Ectodermal cell (in vitro differentiated cells): ENCODE data around the gene GLIPR2.
"Not testable (repeated sequence)": the region's sequence is repeated elsewhere in the genome, so short reads cannot be mapped to it uniquely, and the experiment has no call there.

ENCODE experiments used
- H3K27ac ChIP-seq: 2 replicates; pipeline ENCODE4 v1.7.0; 2013; ENCODE audit warnings: mild to moderate bottlenecking, low read depth, low read length; ENCODE audit not compliant: insufficient read depth, poor library complexity, severe bottlenecking
- H3K27me3 ChIP-seq: 2 replicates; pipeline ENCODE4 v1.7.0; 2013; ENCODE audit warnings: mild to moderate bottlenecking, low read length; ENCODE audit not compliant: insufficient read depth, control insufficient read depth, poor library complexity, severe bottlenecking
- H3K36me3 ChIP-seq: one replicate; pipeline ENCODE4 v1.7.0; 2013; ENCODE audit warnings: low read length; ENCODE audit not compliant: control insufficient read depth, insufficient read depth
- H3K4me1 ChIP-seq: one replicate; pipeline ENCODE4 v1.7.0; 2013; ENCODE audit warnings: low read length; ENCODE audit not compliant: control insufficient read depth, insufficient read depth
- H3K4me3 ChIP-seq: 2 replicates; pipeline ENCODE4 v1.7.0; 2013; ENCODE audit warnings: low read depth, low read length, control low read depth; ENCODE audit not compliant: insufficient read depth
- H3K9me3 ChIP-seq: 2 replicates; pipeline ENCODE4 v1.7.0; 2013; ENCODE audit warnings: mild to moderate bottlenecking, low read length, moderate library complexity; ENCODE audit not compliant: control insufficient read depth
- WGBS, 2 experiments: methylation state at CpG; one replicate each; pipeline ENCODE4 v1.1.7; 2013; ENCODE audit warnings: missing lambda C conversion rate in 2 of 2; 5-methylcytosine and 5-hydroxymethylcytosine counted together

GLIPR2 gene

DNA sequence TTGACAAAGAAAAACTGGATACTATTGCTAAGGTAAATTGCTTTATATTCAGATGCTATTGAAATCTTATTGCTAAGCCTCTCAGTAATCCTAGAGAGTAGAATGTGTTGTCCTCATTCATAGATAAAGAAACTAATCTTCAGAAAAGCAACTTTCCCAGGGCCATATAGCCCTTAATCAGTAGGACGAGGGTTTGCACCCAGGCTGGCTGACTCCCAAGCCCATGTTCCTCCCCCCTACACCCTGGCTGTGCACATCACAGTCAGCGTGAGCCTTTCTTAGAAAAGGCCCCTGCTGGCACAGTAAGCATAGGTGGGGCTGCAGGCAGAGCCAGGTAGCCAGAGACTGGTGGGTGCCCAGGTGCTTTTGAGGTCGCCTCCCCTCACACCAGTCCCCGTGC lies 15.8 kb upstream of the GLIPR2 start:
- WGBS, 2 experiments, result 82 to 93% methylated on average over 4 of the region's 4 CpGs
- Histone ChIP-seq H3K36me3 (no peaks in the 10 kb centered on the region), H3K27me3 (no peaks in the 10 kb centered on the region), H3K4me3 (no peak overlapping the region), H3K9me3 (no peaks in the 10 kb centered on the region), H3K27ac (no peak overlapping the region), H3K4me1 (no peaks in the 10 kb centered on the region)

DNA sequence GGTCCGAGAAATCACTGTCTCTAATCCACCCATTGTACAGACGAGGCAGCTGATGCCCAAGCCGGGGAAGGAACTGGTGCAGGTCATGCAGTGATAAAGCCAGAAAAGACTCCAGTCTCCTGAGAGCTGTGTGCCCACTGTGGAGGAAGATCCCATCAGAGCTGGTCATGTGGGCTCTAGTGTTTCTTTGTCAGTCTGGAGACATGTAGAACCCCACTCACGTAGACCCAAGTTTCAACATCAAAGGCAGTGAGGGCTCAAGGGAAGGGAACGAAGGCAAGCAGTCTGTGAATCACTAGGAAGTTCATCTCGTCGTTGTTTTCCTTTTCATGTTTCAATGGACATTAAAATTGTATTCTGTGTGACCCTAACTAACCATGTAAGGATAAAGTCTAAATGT lies 14.6 kb upstream of the GLIPR2 start:
- H3K36me3 ChIP-seq, result no peaks in the 10 kb centered on the region
- no peaks in the 10 kb centered on the region for H3K4me1 ChIP-seq
- H3K9me3 ChIP-seq, result no peaks in the 10 kb centered on the region
- no peak overlapping the region for H3K27ac ChIP-seq
- H3K4me3 ChIP-seq, result no peak overlapping the region
- 93 to 95% methylated on average over 7 of the region's 7 CpGs for WGBS, 2 experiments
- H3K27me3 ChIP-seq, result no peaks in the 10 kb centered on the region

DNA sequence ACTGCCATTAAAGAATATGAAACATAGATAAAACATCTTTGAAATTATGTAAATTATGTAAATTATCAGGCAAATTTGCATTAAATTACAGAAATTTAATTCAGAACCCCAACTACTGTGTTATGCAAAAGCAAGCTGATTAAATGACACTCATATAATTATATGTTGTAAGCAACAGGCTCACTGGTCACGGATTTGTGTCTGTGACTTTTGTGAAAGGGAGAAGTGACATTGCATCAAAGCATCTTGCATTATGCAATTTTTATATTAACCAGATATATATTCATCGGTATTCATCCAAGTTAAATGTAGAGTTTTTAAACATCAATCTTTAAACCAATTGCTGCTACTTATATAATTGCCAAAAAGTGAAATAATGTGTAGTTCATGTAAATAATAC lies 13.0 kb upstream of the GLIPR2 start:
- Histone ChIP-seq H3K9me3 (no peaks in the 10 kb centered on the region), H3K27me3 (no peaks in the 10 kb centered on the region), H3K27ac (no peak overlapping the region), H3K4me1 (no peaks in the 10 kb centered on the region), H3K36me3 (no peaks in the 10 kb centered on the region), H3K4me3 (no peak overlapping the region)
- WGBS, 2 experiments, result 100% methylated on average over 1 of the region's 2 CpGs; no CpG with 5 or more reads in 1 of the 2 experiments

DNA sequence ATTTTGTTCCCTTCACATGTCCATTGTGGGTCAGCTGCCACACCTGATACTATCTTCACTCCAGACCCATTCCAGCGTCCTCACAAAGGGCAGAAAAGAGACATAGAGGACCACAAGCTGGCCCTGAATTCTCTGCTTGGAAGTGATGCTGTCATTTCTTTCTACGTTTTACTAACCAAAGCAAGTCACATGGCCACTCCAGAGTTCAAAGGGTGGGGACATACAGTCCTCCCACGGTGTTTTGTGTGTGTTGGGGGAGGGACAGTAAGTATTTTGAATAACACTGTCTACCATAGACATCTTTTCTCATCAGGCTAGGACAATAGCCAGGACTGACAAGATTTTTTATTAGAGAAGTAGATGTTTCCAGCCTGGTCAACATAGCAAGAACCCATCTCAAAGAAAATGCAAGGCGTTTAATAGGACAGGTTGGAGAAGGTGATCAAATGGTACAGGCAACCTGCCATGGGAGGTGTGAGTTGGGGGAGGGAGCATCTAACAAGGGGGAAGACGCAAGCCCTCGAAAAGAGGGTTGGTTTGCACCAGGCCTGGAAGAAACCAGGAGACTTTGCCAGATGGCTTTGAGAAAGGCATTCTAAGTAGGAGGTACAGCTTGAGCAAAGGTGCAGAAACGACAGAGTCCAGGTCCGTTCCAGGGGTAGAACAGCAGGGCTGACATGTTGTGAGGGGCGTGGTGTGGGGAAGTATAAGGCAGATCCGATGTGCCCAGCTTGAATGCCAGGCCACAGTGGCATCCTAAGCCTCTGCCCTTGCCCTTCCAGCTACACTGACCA lies 11.3 kb upstream of the GLIPR2 start:
- no peaks in the 10 kb centered on the region for H3K27me3 ChIP-seq
- WGBS, 2 experiments, result 93% methylated on average over 9 of the region's 10 CpGs
- no peaks in the 10 kb centered on the region for H3K9me3 ChIP-seq
- no peaks in the 10 kb centered on the region for H3K4me1 ChIP-seq
- no peak overlapping the region for H3K4me3 ChIP-seq
- H3K27ac ChIP-seq, result no peak overlapping the region
- no peaks in the 10 kb centered on the region for H3K36me3 ChIP-seq

DNA sequence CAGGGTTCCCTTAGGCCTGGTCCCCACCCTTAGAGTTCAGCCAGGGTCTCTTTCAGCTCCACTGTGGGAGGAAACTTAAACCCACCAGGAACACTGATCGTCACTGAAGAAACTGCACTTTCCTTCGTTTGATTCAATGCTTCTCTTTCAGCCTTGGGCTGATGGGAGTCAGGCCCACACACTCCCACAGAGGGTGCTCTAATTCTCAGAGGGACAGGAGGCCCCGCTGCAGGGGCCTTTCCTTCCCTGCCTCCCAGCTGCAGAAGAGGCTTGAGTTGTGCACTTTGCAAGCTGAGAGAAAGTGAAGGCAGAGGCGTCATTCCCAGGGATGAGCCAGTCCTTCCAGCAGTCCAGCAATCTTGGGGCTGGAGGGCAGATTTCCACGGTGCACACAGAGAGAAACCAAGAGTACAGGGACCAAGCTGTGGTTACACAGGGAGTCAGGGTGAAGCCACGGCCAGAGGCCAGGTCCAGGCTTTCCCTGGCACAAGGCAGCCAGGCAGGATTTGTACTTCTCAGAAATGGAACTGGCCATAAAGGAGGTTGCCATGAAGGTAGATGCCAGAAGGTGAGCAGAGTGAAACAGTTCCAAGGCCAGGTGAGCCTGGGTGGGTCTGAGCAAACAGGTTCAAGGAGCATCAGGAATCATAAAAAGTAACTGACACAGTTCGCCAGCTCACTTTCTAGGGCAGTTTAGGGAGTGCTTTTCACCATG lies 10.4 kb upstream of the GLIPR2 start:
- H3K27me3 ChIP-seq, result no peaks in the 10 kb centered on the region
- 74 to 76% methylated on average over 7 of the region's 7 CpGs for WGBS, 2 experiments
- no peaks in the 10 kb centered on the region for H3K9me3 ChIP-seq
- H3K27ac ChIP-seq, result no peak overlapping the region
- no peaks in the 10 kb centered on the region for H3K4me1 ChIP-seq
- no peaks in the 10 kb centered on the region for H3K36me3 ChIP-seq
- H3K4me3 ChIP-seq, result no peak overlapping the region

DNA sequence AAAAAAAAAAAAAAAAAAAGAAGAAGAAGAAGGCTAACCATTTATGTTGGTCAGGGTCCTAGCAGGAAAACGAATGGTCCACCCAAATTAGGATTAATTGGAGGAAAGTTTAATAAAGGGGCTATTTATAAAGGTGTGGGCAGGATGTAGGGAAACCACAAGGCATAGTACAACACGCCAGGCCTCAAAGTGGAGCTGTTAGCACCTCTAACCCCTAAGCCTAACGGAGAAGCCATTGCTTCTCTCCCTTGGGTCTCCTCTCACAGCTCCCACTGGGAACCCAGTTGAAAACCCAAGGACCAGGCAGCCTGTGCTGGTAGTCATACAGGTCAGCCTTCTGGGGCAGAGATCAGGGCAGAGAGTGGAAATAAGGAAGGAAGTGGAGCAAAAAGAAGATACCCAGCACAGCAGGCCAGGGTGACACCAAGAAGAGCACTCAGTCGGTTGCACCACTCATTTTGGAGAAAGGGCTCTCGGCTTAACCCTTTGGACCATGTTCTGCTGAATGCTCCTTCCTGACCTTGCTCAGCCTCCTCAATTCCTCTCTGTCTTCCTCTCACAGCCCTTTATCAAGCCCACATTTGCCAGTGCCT lies 8.8 kb upstream of the GLIPR2 start:
- H3K9me3 ChIP-seq, result no peaks in the 10 kb centered on the region
- no peak overlapping the region for H3K4me3 ChIP-seq
- H3K27me3 ChIP-seq, result no peaks in the 10 kb centered on the region
- no peaks in the 10 kb centered on the region for H3K4me1 ChIP-seq
- H3K36me3 ChIP-seq, result no peaks in the 10 kb centered on the region
- 89% methylated on average over 5 of the region's 5 CpGs for WGBS, 2 experiments
- no peak overlapping the region for H3K27ac ChIP-seq

DNA sequence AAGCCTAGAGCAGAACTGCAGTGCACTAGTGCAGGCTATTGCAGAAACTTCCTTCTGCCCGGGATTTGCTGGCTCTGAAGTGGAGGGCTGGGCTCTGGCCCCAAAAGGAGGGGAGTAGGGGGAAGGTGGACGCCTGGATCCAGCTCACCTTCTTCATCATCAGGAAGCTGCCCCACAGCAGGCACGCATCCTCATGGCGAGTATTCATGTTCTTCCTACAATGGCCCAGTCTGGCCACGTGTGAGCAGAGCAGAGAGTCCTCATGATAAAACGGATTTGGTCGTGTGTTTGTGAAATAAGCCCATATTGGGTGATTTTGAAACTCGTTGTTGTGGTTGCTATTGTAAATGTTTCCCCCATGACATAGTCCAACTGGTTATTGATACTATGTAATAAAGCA lies 8.2 kb upstream of the GLIPR2 start:
- Histone ChIP-seq H3K9me3 (no peaks in the 10 kb centered on the region), H3K27ac (no peak overlapping the region), H3K27me3 (no peaks in the 10 kb centered on the region), H3K36me3 (no peaks in the 10 kb centered on the region), H3K4me1 (no peaks in the 10 kb centered on the region), H3K4me3 (no peak overlapping the region)
- WGBS, 2 experiments, result 79 to 82% methylated on average over 8 of the region's 8 CpGs

DNA sequence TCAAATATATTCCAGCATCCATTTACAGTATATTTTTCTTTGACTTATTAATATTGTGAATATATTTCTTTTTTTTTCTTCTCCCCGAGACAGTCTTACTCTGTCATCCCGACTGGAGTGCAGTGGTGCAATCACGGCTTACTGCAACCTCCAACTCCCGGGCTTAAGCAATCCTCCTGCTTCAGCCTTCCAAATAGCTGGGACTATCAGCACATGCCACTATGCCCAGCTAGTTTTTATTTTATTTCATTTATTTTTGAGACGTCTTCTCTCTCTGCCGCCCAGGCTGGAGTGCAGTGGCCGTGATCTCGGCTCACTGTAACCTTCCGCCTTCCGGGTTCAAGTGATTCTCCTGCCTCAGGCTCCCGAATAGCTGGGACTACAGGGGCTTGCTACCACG lies 7.4 kb upstream of the GLIPR2 start:
- Histone ChIP-seq H3K27ac (no peak overlapping the region), H3K9me3 (no peaks in the 10 kb centered on the region), H3K4me1 (no peaks in the 10 kb centered on the region), H3K27me3 (peaks cover 4% of the 10 kb centered on the region), H3K4me3 (no peak overlapping the region), H3K36me3 (no peaks in the 10 kb centered on the region)
- WGBS, 2 experiments, result 93 to 95% methylated on average over 12 of the region's 12 CpGs

DNA sequence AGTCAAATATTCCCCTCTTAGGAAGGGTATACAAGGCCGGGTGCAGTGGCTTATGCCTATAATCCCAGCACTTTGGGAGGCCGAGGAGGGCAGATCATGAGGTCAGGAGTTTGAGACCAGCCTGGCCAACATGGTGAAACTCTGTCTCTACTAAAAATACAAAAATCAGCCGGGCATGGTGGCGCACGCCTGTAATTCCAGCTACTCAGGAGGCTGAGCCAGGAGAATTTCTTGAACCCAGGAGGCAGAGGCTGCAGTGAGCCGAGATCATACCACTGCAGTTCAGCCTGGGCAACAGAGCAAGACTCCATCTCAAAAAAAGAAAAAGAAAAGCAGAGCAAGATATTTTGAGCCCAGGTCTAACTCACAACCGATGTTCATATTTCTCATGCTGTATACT lies 4.9 kb upstream of the GLIPR2 start:
- WGBS, 2 experiments, result 93 to 94% methylated on average over 7 of the region's 7 CpGs
- H3K9me3 ChIP-seq, H3K36me3 ChIP-seq, H3K4me1 ChIP-seq, H3K27ac ChIP-seq, H3K4me3 ChIP-seq: not testable (repeated sequence)
- H3K27me3 ChIP-seq, result peaks cover 29% of the 10 kb centered on the region

DNA sequence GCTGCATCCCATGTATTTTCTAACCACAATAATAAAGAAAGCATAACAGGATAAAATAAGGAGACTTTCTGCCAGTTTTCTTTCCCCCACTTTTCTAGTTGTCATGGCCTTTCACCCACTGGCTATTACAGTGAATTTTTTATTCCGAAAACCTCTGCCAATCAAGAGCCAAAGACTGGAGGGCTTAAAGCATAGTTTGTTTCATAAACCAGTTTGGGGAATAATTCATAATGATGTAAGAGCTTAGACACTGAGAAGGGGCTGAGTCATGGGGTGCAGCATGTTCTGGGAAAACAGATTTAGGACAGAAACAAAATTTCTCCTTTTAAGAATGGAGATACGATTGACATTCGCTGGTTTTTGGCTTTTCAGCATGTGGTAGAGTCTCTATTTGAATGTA lies 4.4 kb upstream of the GLIPR2 start:
- Histone ChIP-seq H3K27me3 (peaks cover 34% of the 10 kb centered on the region), H3K9me3 (no peaks in the 10 kb centered on the region), H3K4me1 (no peaks in the 10 kb centered on the region), H3K4me3 (no peak overlapping the region), H3K27ac (no peak overlapping the region), H3K36me3 (no peaks in the 10 kb centered on the region)
- WGBS, 2 experiments, result 37 to 44% methylated on average over 3 of the region's 3 CpGs
